SW480 (cell line): ENCODE measurements around the gene SMO.

ENCODE experiments used
- DNase-seq: peaks from one replicate; pipeline ENCODE4 v3.0.0-alpha.2; 2016; ENCODE audit warnings: low spot score

The SMO gene

GRCh38 chr7:129188372-129188891 is at the start of gene SMO:
TSS of gene SMO (plus strand) at chr7:129188633. CDS start at chr7:129189152, 519 bp downstream.
- DNase-seq, result no peak

GRCh38 chr7:129143724-129144094 is 44.7 kb upstream of the SMO start:
- no peak for DNase-seq

GRCh38 chr7:129144095-129144833 is 44.2 kb upstream of the SMO start, which contains the start of gene TSPAN33:
TSS of gene TSPAN33 (plus strand) at chr7:129144707. CDS start at chr7:129144981, 274 bp downstream.
- peak; percentile 68 for DNase-seq

- DNase-seq, result no peak
Measured at GRCh38 chr7:129144834-129145668, 43.4 kb upstream of the SMO start.

- DNase-seq, result no peak
Measured at GRCh38 chr7:129146237-129146979, 42.0 kb upstream of the SMO start.

- DNase-seq, result no peak
Measured at GRCh38 chr7:129147731-129148130, 40.7 kb upstream of the SMO start.

GRCh38 chr7:129149511-129149910 is 38.9 kb upstream of the SMO start:
- DNase-seq, result no peak

- no peak for DNase-seq
Measured at GRCh38 chr7:129150199-129150996, 38.0 kb upstream of the SMO start.

GRCh38 chr7:129157651-129158050 is 30.8 kb upstream of the SMO start:
- DNase-seq, result no peak

GRCh38 chr7:129159539-129159938 is 28.9 kb upstream of the SMO start:
- no peak for DNase-seq

GRCh38 chr7:129160161-129160905 is 28.1 kb upstream of the SMO start:
- DNase-seq, result no peak

- DNase-seq, result no peak
Measured at GRCh38 chr7:129161524-129162225, 26.8 kb upstream of the SMO start.

GRCh38 chr7:129162732-129163131 is 25.7 kb upstream of the SMO start:
- no peak for DNase-seq

- DNase-seq, result peak; percentile 40
Measured at GRCh38 chr7:129163875-129164544, 24.4 kb upstream of the SMO start.

GRCh38 chr7:129166745-129167144 is 21.7 kb upstream of the SMO start:
- no peak for DNase-seq

GRCh38 chr7:129167817-129168216 is 20.6 kb upstream of the SMO start:
- DNase-seq, result no peak

GRCh38 chr7:129168231-129169021 is 20.0 kb upstream of the SMO start:
- no peak for DNase-seq

- DNase-seq, result no peak
Measured at GRCh38 chr7:129169171-129169671, 19.2 kb upstream of the SMO start.
